Liver (tissue), 9 donors: ENCODE data around the gene SPTBN4. TPM values are rescaled to one million over a fixed set of nuclear protein-coding genes. Genes with fewer than 3 reads are reported as not detected.

Source experiments
- DNase-seq: peaks from one replicate; pipeline ENCODE4 v3.0.0-alpha.2; 2017; ENCODE audit warnings: low spot score
- H3K27ac ChIP-seq, 2 donors: one replicate each; pipeline ENCODE4 v1.7.0; 2013; ENCODE audit warnings: inconsistent platforms in 2 of 2, low read length in 2 of 2, control low read depth in 1 of 2, low read depth in 1 of 2, mild to moderate bottlenecking in 1 of 2
- H3K27me3 ChIP-seq, 4 donors: one replicate each; pipeline versions ENCODE4 v1.6.1 to v1.7.0; 2013; ENCODE audit warnings: low read length in 3 of 4, inconsistent platforms in 1 of 4, mild to moderate bottlenecking in 1 of 4, moderate library complexity in 1 of 4; ENCODE audit not compliant: control insufficient read depth in 4 of 4, insufficient read depth in 4 of 4
- H3K36me3 ChIP-seq, 4 donors: one replicate each; pipeline versions ENCODE4 v1.6.1 to v1.7.0; 2013; ENCODE audit warnings: low read length in 3 of 4, mild to moderate bottlenecking in 3 of 4, low read depth in 1 of 4, moderate library complexity in 1 of 4; ENCODE audit not compliant: control insufficient read depth in 4 of 4, insufficient read depth in 3 of 4
- H3K4me1 ChIP-seq, 4 donors: one replicate each; pipeline versions ENCODE4 v1.6.1 to v1.7.0; 2013; ENCODE audit warnings: low read length in 3 of 4, mild to moderate bottlenecking in 3 of 4, moderate library complexity in 1 of 4; ENCODE audit not compliant: control insufficient read depth in 4 of 4, insufficient read depth in 4 of 4
- H3K4me3 ChIP-seq, 3 donors: one replicate each; pipeline versions ENCODE4 v1.6.1 to v1.7.0; 2013; ENCODE audit warnings: low read length in 3 of 3, control low read depth in 1 of 3, low read depth in 1 of 3, mild to moderate bottlenecking in 1 of 3
- H3K9ac ChIP-seq, 2 donors: one replicate each; pipeline ENCODE4 v1.7.0; 2013; ENCODE audit warnings: low read length in 2 of 2, mild to moderate bottlenecking in 2 of 2, moderate library complexity in 2 of 2, control low read depth in 1 of 2, low read depth in 1 of 2
- H3K9me3 ChIP-seq, 4 donors: one replicate each; pipeline versions ENCODE4 v1.6.1 to v1.7.0; 2013; ENCODE audit warnings: low read length in 3 of 4; ENCODE audit not compliant: control insufficient read depth in 4 of 4
- EGR1 ChIP-seq, 2 donors: IDR thresholded peaks; 2 replicates each; pipeline ENCODE4 v1.6.1; 2016 to 2018; ENCODE audit warnings: antibody characterized with exemption in 2 of 2, low read depth in 2 of 2
- FOXA1 ChIP-seq: IDR thresholded peaks from 2 replicates; pipeline ENCODE4 v1.6.1; 2016; ENCODE audit warnings: antibody characterized with exemption
- FOXA2 ChIP-seq: IDR thresholded peaks from 2 replicates; pipeline ENCODE4 v1.6.1; 2016; ENCODE audit warnings: antibody characterized with exemption
- GABPA ChIP-seq, 2 donors: IDR thresholded peaks in 1 of 2; conservative IDR thresholded peaks in 1 of 2; 2 replicates each; pipeline ENCODE4 v1.6.1; 2016; ENCODE audit warnings: antibody characterized with exemption in 2 of 2, mild to moderate bottlenecking in 1 of 2, moderate library complexity in 1 of 2
- HNF4A ChIP-seq, 2 donors: conservative IDR thresholded peaks; 2 replicates each; pipeline ENCODE4 v1.6.1; 2016; ENCODE audit warnings: antibody characterized with exemption in 2 of 2, mild to moderate bottlenecking in 2 of 2
- HNF4G ChIP-seq: IDR thresholded peaks from 2 replicates; pipeline ENCODE4 v1.6.1; 2016; ENCODE audit warnings: antibody characterized with exemption
- JUND ChIP-seq, 2 donors: IDR thresholded peaks; 2 replicates each; pipeline ENCODE4 v1.6.1; 2016; ENCODE audit warnings: antibody characterized with exemption in 2 of 2
- NR2F2 ChIP-seq: IDR thresholded peaks from 2 replicates; pipeline ENCODE4 v1.6.1; 2016; ENCODE audit warnings: antibody characterized with exemption
- RAD21 ChIP-seq, 2 donors: IDR thresholded peaks; 2 replicates each; pipeline ENCODE4 v1.6.1; 2016; ENCODE audit warnings: antibody characterized with exemption in 2 of 2, mild to moderate bottlenecking in 2 of 2
- RXRA ChIP-seq, 2 donors: IDR thresholded peaks; 2 replicates each; pipeline ENCODE4 v1.6.1; 2017 to 2018; ENCODE audit warnings: antibody characterized with exemption in 2 of 2, mild to moderate bottlenecking in 1 of 2
- SP1 ChIP-seq: IDR thresholded peaks from 2 replicates; pipeline ENCODE4 v1.6.1; 2018; ENCODE audit warnings: antibody characterized with exemption, mild to moderate bottlenecking
- TAF1 ChIP-seq: conservative IDR thresholded peaks from 2 replicates; pipeline ENCODE4 v1.6.1; 2016; ENCODE audit warnings: antibody characterized with exemption, mild to moderate bottlenecking
- YY1 ChIP-seq: IDR thresholded peaks from 2 replicates; pipeline ENCODE4 v1.6.1; 2016; ENCODE audit warnings: antibody characterized with exemption, mild to moderate bottlenecking
- WGBS: extraction: QIAGEN DNeasy Blood & Tissue Kit; methylation state at CpG from one replicate; pipeline ENCODE4 v1.1.7; 2013; 5-methylcytosine and 5-hydroxymethylcytosine counted together
- polyA plus RNA-seq, 2 donors: library from polyadenylated mRNA; stranded (reverse) in 1 of 2; unstranded in 1 of 2; fragments of 200-250 nt in 1 of 2; fragments of >200 nt in 1 of 2; fragmentation: Nextera tagmentation in 1 of 2; extraction: Ambion mirVana in 1 of 2; gene quantifications; one replicate each; pipeline versions ENCODE4 v1.2.1 to v1.2.3, GENCODE V29; 2013 to 2015
- total RNA-seq, 2 donors: library from RNA; depleted of rRNA; stranded (reverse); fragments of >200 nt; gene quantifications; one replicate each; pipeline ENCODE4 v1.2.3, GENCODE V29; 2014
- TF ChIP-seq, protein P1 (sequence below): IDR thresholded peaks from 2 replicates; pipeline ENCODE4 v1.6.1; 2016; ENCODE audit warnings: antibody characterized with exemption
- TF ChIP-seq, protein P2 (sequence below): fragments of 150-350 bp; IDR thresholded peaks from 2 replicates; pipeline ENCODE4 v1.5.1; 2017; ENCODE audit warnings: improper control_type of control experiment, low read depth, low read length; ENCODE audit not compliant: missing input control
- TF ChIP-seq, protein P3 (sequence below): IDR thresholded peaks from 2 replicates; pipeline ENCODE4 v1.6.1; 2016; ENCODE audit warnings: antibody characterized with exemption
- TF ChIP-seq, protein P4 (sequence below): IDR thresholded peaks from 2 replicates; pipeline ENCODE4 v1.6.1; 2016; ENCODE audit warnings: antibody characterized with exemption, mild to moderate bottlenecking
- TF ChIP-seq, protein P5 (sequence below): IDR thresholded peaks from 2 replicates; pipeline ENCODE4 v1.6.1; 2016; ENCODE audit warnings: antibody characterized with exemption
- donor health status: healthy.
- donor health status: healthy.
- donor health status: healthy.
- donor health status: healthy.
- donor health status: healthy.

The SPTBN4 gene
- total and polyA plus RNA-seq, 4 donors, result 0.13 to 1.1 (median 0.62) TPM

DNA sequence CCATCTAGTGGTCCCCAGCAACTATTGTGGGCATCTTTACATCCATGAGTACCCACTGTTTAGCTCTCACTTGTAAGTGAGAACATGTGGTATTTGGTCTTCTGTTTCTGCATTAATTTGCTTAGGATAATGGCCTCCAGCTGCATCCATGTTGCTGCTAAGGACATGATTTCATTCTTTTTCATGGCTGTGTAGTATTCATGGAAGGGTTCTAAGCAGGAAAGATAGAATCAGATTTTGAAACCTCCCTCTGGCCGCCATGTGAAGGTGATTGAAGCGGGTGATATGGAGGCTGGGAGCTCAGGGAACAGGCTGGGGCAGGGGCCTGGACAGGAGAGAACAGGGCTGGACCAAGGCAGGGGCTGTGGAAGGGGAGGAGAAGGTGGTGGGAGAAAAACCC lies 154.5 kb downstream of the SPTBN4 start:
- H3K9me3 ChIP-seq, result no peaks in the 10 kb centered on the region
- H3K4me1 ChIP-seq, result no peaks in the 10 kb centered on the region
- no peak for DNase-seq
- H3K36me3 ChIP-seq, result no peaks in the 10 kb centered on the region
- H3K4me3 ChIP-seq, result no peak overlapping the region
- H3K9ac ChIP-seq, result no peak overlapping the region
- no peaks in the 10 kb centered on the region for H3K27me3 ChIP-seq
- H3K27ac ChIP-seq, result no peak overlapping the region
- TF ChIP-seq GABPA (IDR thresholded peaks at IDR 0.05 in 1 of 2, conservative IDR thresholded peaks at IDR 0.05 in 1 of 2) (no peak), EGR1 (IDR thresholded peaks at IDR 0.05; ENCODE audit: low read depth in 2 of 2) (no peak)
- TF ChIP-seq, protein P1, sequence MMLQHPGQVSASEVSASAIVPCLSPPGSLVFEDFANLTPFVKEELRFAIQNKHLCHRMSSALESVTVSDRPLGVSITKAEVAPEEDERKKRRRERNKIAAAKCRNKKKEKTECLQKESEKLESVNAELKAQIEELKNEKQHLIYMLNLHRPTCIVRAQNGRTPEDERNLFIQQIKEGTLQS, result no peak
- TF ChIP-seq, protein P2, sequence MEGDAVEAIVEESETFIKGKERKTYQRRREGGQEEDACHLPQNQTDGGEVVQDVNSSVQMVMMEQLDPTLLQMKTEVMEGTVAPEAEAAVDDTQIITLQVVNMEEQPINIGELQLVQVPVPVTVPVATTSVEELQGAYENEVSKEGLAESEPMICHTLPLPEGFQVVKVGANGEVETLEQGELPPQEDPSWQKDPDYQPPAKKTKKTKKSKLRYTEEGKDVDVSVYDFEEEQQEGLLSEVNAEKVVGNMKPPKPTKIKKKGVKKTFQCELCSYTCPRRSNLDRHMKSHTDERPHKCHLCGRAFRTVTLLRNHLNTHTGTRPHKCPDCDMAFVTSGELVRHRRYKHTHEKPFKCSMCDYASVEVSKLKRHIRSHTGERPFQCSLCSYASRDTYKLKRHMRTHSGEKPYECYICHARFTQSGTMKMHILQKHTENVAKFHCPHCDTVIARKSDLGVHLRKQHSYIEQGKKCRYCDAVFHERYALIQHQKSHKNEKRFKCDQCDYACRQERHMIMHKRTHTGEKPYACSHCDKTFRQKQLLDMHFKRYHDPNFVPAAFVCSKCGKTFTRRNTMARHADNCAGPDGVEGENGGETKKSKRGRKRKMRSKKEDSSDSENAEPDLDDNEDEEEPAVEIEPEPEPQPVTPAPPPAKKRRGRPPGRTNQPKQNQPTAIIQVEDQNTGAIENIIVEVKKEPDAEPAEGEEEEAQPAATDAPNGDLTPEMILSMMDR, result no peak
- WGBS, result 69% methylated on average over 2 of the region's 2 CpGs

DNA sequence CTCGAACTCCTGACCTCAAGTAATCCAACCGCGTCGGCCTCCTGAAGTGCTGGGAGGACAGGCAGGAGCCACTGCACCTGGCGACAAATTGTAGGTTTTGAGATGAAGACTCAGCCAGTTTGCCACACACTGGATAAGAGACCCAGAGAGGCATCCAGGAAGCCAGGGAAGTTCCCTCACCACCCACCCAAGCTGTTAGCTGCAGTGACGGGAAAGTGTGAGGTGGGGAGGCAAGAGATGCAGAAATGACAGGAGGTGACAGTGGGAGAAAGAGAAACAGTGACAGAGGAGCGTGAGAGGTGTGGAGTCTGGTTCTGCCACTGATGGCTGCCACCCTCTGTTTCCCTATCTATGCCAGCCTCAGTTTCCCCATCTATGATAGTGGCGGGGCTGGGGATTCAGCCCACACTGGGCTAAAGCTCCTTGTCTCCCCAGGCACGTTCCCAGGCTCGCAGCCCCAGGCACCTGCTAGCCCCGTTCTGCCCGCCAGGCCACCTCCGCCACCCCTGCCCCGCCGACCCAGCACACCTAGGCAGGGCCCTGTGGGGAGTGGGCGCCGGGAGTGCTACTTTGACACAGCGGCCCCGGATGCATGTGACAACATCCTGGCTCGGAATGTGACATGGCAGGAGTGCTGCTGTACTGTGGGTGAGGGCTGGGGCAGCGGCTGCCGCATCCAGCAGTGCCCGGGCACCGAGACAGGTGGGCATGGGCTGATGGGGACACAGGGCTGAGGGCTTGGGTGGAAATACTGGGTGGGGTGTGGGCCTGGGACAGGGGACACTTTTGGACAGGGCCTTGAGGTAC lies 155.4 kb downstream of the SPTBN4 start:
- TF ChIP-seq, protein P1, result no peak
- no peak for TF ChIP-seq FOXA2
- TF ChIP-seq, protein P3, sequence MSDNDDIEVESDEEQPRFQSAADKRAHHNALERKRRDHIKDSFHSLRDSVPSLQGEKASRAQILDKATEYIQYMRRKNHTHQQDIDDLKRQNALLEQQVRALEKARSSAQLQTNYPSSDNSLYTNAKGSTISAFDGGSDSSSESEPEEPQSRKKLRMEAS, result no peak
- no peak for TF ChIP-seq TAF1
- TF ChIP-seq SP1, result no peak
- no peak for TF ChIP-seq FOXA1
- no peak for TF ChIP-seq NR2F2
- TF ChIP-seq, protein P2, result no peak
- TF ChIP-seq RAD21 (IDR thresholded peaks at IDR 0.05), result no peak
- no peak for TF ChIP-seq YY1
- TF ChIP-seq EGR1 (IDR thresholded peaks at IDR 0.05; ENCODE audit: low read depth in 2 of 2), result no peak
- TF ChIP-seq JUND (IDR thresholded peaks at IDR 0.05), result no peak
- TF ChIP-seq GABPA (IDR thresholded peaks at IDR 0.05 in 1 of 2, conservative IDR thresholded peaks at IDR 0.05 in 1 of 2), result no peak
- no peak for TF ChIP-seq RXRA (IDR thresholded peaks at IDR 0.05)
- no peak for TF ChIP-seq HNF4A (conservative IDR thresholded peaks at IDR 0.05)
- TF ChIP-seq, protein P4, sequence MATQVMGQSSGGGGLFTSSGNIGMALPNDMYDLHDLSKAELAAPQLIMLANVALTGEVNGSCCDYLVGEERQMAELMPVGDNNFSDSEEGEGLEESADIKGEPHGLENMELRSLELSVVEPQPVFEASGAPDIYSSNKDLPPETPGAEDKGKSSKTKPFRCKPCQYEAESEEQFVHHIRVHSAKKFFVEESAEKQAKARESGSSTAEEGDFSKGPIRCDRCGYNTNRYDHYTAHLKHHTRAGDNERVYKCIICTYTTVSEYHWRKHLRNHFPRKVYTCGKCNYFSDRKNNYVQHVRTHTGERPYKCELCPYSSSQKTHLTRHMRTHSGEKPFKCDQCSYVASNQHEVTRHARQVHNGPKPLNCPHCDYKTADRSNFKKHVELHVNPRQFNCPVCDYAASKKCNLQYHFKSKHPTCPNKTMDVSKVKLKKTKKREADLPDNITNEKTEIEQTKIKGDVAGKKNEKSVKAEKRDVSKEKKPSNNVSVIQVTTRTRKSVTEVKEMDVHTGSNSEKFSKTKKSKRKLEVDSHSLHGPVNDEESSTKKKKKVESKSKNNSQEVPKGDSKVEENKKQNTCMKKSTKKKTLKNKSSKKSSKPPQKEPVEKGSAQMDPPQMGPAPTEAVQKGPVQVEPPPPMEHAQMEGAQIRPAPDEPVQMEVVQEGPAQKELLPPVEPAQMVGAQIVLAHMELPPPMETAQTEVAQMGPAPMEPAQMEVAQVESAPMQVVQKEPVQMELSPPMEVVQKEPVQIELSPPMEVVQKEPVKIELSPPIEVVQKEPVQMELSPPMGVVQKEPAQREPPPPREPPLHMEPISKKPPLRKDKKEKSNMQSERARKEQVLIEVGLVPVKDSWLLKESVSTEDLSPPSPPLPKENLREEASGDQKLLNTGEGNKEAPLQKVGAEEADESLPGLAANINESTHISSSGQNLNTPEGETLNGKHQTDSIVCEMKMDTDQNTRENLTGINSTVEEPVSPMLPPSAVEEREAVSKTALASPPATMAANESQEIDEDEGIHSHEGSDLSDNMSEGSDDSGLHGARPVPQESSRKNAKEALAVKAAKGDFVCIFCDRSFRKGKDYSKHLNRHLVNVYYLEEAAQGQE, result no peak
- TF ChIP-seq, protein P5, sequence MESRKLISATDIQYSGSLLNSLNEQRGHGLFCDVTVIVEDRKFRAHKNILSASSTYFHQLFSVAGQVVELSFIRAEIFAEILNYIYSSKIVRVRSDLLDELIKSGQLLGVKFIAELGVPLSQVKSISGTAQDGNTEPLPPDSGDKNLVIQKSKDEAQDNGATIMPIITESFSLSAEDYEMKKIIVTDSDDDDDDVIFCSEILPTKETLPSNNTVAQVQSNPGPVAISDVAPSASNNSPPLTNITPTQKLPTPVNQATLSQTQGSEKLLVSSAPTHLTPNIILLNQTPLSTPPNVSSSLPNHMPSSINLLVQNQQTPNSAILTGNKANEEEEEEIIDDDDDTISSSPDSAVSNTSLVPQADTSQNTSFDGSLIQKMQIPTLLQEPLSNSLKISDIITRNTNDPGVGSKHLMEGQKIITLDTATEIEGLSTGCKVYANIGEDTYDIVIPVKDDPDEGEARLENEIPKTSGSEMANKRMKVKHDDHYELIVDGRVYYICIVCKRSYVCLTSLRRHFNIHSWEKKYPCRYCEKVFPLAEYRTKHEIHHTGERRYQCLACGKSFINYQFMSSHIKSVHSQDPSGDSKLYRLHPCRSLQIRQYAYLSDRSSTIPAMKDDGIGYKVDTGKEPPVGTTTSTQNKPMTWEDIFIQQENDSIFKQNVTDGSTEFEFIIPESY, result no peak
- no peak for TF ChIP-seq HNF4G
- no peaks in the 10 kb centered on the region for H3K36me3 ChIP-seq
- H3K27ac ChIP-seq, result no peak overlapping the region
- H3K9ac ChIP-seq, result no peak overlapping the region
- DNase-seq, result no peak
- no peak overlapping the region for H3K4me3 ChIP-seq
- WGBS, result 91% methylated on average over 24 of the region's 24 CpGs
- no peaks in the 10 kb centered on the region for H3K4me1 ChIP-seq
- H3K27me3 ChIP-seq, result no peaks in the 10 kb centered on the region
- H3K9me3 ChIP-seq, result no peaks in the 10 kb centered on the region
